ENCODE data around the gene GRB2.
A peak's percentile ranks its signal among the peaks of the same experiment; 100 is the strongest.
"Not testable (repeated sequence)": the region's sequence is repeated elsewhere in the genome, so short reads cannot be mapped to it uniquely, and the experiment has no call there.

GRB2 gene

DNA sequence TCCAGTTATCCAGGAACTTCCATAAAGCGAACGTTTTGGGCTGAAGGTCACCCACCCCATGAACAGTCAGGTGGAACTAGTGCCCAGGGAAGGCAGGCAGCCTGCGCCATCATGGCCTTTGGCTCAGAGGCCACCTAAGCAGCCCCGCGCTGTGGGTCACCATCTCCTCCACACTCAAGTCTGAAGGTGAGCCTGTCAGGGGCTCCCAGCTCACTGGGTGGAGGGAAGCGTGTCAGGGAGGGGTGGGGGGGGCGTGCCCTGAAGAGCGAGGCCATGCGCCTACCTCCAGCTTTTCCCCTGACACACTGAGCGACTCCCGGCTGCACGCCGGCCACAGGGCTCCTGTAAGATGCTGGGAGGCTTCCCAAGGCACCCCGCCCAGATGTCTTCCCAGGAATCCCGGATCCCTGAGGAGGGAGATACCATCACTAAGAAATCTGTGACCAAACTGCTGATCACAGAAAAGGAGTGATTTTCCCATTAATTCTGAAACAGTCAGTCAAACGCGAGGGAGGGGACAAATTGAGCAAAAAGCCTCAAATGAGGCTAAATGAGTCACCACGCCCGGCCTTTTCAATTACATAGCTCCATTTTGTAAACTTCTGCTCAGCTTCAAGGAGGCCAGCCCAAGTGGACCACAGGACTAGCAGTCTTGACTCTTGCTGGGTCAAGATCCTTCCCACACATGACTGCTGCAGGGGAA, 89.8 kb downstream of the GRB2 start:
- FAIRE-seq = no peak

DNA sequence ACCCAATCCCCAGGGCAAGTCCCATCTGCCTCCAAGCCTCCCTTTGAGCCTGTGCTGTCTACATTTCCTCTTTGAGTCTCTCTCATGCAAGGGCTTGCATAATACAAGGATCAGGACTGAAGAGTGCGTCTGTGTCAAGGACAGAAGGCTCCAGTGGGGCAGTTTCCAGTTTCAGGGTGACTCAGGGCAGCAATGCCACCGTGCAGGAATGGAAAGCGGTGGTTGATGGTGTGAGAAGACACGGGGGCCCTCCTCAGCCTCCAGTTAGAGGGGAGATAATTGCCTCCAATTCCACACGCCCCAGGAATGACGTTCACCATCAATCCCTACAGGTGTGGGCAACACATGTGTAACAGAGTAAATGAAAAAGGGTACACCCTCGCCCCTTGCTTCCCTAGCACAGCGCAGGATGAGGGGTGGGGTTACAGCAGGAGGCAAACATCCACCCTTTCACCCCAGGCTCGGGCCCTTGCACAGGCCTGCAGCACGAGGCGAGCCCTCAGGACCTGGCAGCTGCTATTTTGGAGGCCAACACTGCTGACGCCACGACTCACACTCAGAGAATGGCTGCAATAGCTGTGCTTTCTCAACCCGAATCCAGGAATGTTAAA, 91.4 kb downstream of the GRB2 start:
- FAIRE-seq = no peak

DNA sequence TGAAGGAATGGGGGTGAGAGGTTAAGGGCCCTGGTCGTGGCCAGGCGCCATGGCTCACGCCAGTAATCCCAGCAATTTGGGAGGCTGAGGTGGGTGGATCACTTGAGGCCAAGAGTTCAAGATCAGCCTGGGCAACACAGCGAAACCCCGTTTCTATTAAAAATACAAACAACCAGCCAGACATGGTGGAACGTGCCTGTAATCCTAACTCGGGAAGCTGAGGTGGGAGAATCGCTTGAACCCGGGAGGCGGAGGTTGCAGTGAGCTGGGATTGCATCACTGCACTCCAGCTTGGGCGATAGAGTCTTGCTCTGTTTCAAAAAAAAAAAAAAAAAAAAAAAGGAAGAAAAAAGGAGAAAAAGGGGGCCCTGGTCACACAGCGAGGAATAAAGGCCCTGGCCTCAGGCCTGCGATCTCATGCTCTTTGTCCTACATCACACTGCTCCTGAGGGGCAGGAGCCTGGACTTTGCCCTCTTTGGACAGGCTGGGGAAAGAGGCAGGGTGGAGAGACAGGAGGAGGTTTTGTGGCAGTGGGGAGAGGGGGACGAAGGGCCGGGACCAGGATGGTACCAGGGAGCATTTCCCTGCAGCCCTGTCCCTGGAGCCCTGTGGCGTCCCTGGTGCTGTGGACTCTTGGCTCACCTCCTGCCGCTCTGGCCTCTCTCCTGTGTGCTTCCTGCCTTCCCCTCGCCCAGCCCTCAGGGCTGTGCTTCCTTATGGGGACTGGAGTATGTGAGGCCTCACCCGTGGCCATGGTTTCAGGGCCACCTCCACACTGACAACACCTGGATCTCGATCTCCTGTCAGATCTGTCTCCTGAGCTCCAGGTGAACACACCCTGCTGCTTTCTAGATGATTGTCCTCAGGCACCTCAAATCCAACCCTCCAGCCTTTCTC, 96.5 kb downstream of the GRB2 start:
- FAIRE-seq = no peak

DNA sequence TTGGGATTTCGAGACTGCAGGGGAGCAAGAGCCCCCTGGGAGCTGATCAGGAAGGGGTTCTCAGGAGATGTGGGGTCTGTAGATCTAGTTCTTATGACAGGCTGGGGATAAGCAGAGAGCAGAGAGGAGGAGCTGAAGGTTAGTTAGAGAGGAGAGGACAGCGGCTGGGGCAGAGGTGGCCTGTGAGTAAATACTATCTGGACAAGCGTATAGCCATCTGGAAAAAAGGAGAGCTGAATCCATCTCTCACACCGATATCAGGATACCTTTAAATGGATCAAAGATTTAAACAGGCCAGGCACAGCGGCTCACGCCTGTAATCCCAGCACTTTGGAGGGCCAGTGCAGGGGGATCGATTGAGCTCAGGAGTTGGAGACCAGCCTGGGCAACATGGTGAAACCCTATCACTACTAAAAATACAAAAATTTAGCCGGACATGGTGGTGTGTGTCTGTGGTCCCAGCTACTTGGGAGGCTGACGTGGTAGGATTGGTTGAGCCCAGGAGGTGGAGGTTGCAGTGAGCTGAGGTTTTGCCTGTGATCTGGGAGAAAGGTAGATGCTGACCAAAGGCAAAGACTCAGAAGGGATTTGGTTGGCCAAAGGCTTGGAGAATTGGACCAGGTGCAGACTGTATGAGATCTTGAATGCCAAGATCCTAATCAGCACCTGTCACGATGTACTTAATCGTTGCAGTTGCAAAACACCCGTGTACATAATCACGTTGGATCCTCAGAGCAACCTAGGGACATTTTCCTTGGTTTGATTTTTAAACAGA, 97.3 kb downstream of the GRB2 start:
- no peak for FAIRE-seq

DNA sequence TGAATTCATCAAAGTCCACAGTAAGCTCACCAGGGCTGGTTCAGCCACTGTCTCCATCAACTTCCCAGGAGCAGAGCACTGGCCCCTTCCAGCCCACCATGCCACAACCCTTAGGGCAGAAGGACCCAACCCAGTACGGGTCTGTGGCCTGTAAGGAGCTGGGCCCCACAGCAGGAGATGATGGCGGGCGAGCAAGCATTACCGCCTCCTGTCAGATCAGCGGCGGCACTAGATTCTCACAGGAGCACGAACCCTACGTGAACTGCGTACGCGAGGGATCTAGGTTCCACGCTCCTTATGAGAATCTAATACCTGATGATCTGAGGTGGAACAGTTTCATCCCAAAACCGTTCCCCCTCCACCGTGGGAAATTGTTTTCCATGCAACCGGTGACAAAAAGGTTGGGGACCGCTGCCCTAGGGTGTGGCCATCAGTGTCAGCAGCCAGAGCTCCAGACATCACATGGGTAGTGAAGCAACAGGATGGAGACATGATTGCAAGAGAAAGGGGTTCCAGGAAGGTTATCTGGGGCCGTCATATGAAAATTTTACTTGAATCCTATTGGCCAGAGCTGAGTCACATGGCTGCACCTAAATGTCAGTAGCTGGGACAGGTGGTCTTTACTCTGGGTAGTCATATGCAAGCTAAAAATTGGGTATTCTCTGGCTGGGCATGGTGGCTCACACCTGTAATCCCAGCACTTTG, 103.8 kb downstream of the GRB2 start:
- no peak for FAIRE-seq

DNA sequence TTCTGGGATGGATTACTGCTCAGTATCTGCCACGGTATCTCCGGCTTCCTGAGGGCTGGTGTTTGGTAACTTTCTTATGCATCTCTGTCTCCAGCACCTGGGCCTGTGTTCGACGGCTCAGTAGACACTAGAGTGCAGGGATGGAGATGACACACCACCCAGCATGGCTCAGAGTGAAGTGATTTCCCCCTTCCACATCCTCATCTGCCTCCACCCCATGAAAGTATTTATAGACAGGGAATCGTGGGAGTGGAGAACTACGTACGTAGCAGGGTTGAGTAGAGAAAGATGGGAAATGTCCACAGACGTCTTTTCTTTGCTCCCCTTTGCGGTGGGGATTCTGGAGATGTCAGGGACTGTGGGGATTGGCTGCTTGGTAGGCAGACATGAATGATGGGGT, 104.4 kb downstream of the GRB2 start:
- FAIRE-seq = no peak

DNA sequence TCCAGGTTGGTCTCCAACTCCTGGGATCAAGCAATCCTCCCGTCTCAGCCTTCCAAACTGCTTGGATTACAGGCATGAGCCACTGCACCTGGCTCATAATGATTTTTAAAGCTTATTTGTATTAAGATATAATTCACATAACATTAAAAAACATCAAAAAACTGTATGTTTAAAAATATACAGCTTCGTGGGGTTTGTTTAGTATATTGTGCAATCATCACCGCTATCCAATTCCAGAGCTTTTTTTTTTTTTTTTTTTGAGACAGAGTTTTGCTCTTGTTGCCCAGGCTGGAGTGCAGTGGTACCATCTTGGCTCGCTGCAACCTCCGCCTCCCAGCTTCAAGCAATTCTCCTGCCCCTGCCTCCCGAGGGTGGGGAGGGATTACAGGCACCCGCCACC, 105.2 kb downstream of the GRB2 start:
- no peak for FAIRE-seq

DNA sequence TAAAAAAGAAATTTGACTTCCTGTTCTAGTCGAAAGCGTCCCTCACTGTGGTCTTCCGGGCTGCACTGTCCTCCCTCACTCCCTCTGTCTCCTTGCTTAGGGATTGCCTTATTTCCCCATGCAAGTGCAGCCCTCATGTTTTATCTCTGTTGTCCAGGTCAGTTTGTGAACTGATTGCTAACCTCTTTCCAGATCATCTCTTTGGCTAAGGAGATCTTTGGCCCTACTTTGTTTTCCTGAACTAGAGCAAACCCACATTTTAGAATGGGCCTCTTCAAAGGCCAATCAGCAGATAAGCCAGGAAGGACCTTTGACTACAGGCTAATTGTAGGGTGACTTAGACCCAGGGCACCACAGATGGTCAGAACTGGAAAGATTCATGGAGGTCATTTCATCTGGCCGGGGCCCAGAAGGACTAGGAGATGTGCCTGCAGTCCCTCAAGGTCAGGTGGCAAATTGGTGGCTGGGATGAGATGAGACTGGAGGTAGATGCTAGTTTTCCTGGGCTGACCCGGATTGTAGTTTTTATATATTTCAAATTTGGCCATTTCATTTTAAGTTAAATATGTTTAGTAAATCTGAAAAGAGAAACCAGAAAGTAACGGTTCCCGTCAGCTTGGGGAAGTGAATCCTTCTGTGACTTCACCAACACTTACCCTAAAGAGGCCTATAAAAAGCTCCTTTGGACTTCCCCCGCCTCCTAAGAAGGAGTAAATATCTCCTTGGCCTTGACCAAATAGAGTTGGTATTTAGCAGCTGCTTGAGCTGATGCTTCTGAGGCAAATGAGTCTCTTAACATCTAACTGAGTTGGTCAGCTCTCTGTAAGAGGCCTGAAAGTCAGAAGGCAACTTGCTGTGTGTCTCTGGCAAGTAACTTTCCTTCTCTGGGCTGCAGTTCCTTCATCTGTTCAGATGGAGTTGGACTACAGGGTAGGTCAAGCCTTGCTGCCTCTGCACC, 110.0 kb downstream of the GRB2 start:
- FAIRE-seq = no peak

DNA sequence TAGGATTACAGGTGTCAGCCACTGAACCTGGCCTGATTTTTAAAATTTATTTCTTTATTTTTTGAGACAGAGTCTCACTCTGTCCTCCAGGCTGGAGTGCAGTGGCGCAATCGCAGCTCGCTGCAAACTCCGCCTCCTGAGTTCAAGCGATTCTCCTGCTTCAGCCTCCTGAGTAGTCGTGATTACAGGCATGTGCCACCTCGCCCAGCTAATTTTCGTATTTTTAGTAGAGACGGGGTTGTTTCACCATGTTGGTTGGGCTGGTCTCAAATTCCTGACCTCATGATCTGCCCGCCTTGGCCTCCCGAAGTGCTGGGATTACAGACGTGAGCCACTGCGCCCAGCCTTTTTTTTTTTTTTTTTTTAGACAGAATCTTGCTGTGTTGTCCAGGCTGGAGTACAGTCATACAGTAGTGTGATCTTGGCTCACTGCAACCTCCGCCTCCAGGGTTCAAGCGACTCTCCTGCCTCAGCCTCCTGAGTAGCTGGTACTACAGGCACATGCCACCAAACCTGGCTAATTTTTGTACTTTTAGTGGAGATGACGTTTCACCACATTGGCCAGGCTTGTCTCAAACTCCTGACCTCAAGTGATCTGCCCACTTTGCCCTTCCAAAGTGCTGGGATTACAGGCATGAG, 112.5 kb downstream of the GRB2 start:
- FAIRE-seq = not testable (repeated sequence)

DNA sequence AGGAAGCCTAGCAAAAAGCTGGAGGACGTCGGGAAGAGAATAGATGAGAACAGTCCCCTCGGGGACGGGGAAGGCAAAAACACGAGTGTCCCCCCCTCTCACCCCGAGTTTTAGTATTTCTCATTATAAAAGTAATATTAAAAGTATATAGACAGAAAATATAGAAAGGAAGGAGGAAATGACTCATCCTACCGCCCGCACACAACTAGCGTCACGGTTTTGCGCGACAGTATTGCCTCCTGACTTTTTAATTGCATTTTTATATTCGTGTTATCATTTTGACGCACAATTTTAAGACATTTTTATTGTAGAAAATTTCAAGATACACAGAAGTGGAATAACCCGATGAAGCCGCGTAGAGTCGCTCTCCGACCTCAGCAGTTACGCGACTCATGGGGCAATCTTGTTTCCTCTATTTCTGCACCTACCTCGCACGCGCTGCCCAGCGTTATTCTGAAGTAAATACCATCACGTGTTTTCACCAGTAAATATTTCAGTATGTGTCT, 115.6 kb downstream of the GRB2 start:
- FAIRE-seq = no peak

DNA sequence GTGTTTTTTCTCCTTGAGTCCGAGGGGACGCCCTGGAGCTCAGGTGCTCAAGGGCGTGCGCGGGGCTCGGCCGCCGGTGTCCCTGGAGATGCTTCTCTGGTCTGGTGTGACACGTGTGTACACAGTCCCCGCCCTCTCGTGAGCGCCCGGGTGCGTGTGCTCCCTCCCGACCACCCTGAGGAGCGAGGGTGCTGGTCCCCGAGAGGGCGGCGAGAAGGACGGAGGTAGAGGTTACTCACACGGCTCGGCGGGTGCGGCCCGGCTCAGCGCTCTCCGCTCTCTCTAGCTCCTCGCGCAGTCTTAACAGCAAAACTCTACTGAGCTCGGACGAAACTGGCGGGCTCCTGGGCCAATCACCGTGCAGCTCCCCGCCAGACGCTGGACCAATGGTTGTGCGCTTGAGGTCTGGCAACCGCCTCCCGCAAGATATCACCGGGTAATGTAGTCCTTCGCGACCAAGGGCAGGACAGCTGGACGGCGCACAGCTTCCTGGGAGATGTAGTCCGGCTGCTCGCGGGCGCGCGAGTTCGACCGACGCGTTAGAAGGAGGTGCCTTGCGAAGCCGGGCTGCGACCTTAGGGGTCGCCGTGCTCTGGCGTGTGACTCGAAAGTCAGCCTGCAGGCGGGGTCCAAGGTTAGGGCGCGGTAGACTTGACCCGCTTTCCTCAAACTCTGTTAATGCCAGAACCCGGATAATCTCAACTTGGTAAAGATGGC, 116.2 kb downstream of the GRB2 start, which contains the start of gene SLC25A19:
Gene SLC25A19 (minus strand): TSS at position 319 of the 717 bp plus-strand sequence. CDS start 2,669 bp downstream, outside the sequence.
- FAIRE-seq = peak; percentile 97

DNA sequence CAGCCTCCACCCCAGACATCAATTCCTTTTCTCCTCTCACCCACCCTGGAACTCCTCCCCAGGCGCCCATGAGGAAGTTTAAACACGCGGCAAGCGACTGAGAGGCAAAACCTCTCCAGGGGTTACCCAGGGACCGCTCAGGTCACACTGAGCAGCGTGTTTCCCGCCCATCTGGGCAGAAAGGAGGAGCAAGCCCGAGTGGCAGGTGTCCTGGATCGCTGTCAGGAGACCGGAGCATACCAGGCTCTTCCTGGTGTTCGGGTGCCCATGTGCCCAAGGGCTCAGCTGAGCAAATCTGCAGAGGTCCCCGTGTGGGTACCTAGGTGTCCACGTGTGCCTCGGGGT, 116.7 kb downstream of the GRB2 start:
- FAIRE-seq = no peak

DNA sequence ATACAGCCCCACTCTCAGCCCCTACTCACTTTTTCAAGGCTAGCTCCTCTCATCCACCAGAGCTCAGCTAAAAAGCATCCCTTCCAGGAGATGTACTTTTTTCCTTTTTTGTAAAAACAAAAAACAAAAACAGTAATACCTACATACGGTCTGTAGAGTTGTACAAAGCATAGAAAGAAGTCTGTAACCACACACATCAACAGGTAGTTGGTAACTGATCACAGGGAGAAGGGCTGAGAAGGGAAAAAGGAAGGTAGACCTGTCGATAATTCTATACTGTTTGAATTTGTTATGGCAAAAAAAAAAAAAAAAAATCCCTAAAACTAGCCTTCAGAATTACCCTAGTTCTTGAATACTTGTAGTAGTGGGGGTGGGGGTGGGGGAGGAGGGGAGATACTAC, 117.1 kb downstream of the GRB2 start:
- FAIRE-seq = no peak

DNA sequence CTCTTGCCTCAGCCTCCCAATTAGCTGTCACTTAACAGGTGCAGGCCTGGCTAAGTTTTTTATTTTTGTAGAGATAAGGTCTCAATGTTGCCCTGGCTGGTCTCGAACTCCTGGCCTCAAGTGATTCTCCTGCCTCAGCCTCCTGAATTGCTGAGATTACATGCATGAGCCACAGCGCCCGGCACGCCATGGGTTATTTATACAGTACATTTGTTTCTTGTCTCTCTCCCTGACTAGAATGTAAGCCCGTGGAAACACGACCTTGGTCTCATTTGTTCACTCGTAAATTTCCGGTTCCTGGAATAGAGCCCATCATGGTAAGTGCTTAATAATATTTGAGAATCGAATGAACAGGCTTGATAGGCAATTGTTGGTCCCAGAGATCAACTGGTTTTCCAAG, 118.3 kb downstream of the GRB2 start:
- no peak for FAIRE-seq

DNA sequence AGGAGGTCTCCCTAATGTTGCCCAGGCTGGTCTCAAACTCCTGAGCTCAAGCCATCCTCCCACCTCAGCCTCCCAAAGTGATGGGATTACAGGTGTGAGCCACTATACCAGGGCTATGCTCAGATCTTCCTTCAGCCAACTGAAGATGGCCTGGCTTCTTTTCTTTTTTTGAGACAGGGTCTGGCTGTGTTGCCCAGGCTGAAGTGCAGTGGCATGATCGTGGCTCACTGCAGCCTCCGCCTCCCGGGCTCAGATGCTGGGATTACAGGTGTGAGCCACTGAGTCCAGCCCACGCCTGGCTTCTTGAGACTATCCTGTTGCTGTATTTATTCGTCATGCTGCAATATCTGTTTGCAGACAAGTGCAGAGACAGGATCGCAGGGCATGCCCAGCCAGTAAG, 120.4 kb downstream of the GRB2 start:
- FAIRE-seq = no peak

DNA sequence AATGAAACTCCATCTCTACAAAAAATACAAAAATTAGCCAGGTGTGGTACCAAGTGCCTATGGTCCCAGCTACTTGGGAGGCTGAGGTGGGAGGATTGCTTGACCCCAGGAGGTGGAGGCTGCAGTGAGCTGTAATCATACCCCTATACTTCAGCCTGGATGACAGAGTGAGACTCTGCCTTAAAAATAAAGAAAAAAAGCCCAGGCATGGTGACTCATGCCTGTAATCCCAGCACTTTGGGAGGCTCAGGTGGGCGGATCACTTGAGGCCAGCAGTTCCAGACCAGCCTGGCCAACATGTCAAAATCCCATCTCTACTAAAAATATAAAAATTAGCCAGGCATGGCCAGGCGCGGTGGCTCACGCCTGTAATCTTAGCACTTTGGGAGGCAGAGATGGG, 125.3 kb downstream of the GRB2 start:
- FAIRE-seq = not testable (repeated sequence)

DNA sequence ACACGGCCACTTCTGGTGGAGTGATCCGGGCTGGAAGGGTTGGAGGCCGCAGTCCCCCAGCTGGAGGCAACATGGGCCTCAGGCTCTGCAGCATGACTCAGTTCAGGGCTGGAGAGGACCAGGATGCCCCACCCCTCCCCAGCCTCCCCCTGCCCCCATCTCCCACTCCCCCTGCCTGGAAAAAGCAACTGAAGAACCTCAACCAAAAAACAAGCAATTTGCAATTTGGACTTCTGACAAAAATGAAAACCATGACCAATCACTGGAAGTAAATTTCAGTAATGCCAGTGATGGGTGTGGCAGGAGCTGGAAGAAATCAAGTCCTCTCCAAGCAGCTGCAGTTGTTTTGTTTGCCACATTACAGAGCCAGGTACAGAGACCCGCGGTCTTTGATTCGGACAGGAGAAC, 127.8 kb downstream of the GRB2 start:
- no peak for FAIRE-seq

DNA sequence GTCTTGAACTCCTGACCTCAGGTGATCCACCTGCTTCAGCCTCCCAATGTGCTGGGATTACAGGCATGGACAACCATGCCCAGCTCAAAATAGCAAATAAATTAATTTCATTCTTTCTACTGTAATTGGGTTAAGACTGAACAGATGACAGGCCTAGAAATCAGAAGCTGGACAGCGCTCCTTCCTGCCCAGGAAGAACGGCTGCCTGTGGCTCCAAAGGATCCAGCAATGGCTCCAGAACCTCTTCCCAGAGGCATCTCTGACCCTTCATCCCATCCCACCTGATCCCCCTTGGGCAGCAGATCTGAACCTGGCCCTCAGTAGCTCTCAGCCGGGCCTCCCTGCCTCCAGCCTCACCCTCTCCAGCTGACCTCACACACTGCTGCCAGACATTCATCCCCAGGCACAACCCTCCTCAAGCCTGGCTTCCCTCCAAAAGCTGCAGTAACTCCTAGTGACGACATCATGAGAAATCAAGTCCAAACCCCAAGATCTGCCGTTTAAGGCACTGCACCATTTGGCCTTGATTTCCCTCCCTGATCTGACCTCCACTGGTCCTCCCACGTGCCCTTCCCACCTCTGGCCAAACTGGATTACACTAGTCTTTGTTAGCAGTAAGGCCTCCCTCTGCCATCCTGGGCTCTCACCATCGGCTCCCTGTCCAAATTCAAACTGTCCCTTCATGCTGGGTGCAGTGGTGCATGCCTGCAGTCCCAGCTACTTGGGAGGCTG, 131.3 kb downstream of the GRB2 start:
- no peak for FAIRE-seq

DNA sequence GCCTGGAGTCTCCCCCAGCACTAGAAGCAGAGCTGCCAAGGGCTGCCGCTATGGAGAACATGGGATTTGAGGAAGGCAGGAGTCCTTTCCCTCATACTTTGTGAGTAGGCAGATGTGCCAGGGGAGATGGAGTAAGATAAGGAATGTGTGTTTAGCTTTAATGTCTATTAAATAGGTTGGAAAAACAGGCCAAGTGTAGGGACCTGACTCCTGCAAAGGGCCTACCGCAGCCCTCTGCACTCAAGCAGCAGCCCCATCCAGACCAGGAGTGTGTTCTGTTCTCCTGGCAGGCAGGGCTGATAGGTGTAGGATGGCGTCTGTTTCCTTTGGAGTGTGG, 132.7 kb downstream of the GRB2 start:
- FAIRE-seq = no peak
